OCI-LY3 (cell line): Measurements from ENCODE around the gene LARP1.
"Not testable (repeated sequence)": the region's sequence is repeated elsewhere in the genome, so short reads cannot be mapped to it uniquely, and the experiment has no call there.

Experiments used
- EZH2phosphoT487 ChIP-seq: fragments of 200-600 bp; shearing (Covaris generic); IDR thresholded peaks from 2 replicates; pipeline ENCODE4 v1.6.1; 2018; ENCODE audit warnings: antibody characterized with exemption, mixed run types, low read depth
- TF ChIP-seq, protein P1 (sequence below): fragments of 200-600, 300-600 bp; sonication (generic); IDR thresholded peaks from 2 replicates; pipeline ENCODE4 v1.5.1; 2014; ENCODE audit warnings: antibody characterized with exemption, low read length, low read depth

DNA sequence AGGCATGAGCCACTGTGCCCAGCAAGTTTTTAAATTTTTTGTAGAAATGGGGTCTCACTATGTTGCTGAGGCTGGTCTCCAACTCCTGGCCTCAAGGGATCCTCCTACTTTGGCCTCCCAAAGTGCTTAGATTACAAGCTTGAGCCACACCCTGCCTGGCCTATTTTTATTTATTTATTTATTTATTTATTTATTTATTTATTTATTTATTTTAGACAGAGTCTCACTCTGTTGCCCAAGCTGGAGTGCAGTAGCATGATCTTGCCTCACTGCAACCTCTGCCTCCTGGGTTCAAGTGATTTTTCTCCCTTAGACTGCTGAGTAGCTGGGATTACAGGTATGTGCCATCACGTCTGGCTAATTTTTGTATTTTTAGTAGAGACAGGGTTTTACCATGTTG, 18.8 kb upstream of the LARP1 start:
- TF ChIP-seq, protein P1, sequence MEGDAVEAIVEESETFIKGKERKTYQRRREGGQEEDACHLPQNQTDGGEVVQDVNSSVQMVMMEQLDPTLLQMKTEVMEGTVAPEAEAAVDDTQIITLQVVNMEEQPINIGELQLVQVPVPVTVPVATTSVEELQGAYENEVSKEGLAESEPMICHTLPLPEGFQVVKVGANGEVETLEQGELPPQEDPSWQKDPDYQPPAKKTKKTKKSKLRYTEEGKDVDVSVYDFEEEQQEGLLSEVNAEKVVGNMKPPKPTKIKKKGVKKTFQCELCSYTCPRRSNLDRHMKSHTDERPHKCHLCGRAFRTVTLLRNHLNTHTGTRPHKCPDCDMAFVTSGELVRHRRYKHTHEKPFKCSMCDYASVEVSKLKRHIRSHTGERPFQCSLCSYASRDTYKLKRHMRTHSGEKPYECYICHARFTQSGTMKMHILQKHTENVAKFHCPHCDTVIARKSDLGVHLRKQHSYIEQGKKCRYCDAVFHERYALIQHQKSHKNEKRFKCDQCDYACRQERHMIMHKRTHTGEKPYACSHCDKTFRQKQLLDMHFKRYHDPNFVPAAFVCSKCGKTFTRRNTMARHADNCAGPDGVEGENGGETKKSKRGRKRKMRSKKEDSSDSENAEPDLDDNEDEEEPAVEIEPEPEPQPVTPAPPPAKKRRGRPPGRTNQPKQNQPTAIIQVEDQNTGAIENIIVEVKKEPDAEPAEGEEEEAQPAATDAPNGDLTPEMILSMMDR: not testable (repeated sequence)
- not testable (repeated sequence) for TF ChIP-seq EZH2phosphoT487
